GM19324 (cell line): ENCODE measurements around the gene OR51A2.
"Not testable (repeated sequence)": the region's sequence is repeated elsewhere in the genome, so short reads cannot be mapped to it uniquely, and the experiment has no call there.

ENCODE experiments used
- ATAC-seq: cut with Tn5 transposase; IDR thresholded peaks from one replicate; pipeline ENCODE4 v1.9.1; 2021; ENCODE audit warnings: mild to moderate bottlenecking, moderate library complexity; ENCODE audit not compliant: unreplicated experiment, low FRiP score

The OR51A2 gene, protein sequence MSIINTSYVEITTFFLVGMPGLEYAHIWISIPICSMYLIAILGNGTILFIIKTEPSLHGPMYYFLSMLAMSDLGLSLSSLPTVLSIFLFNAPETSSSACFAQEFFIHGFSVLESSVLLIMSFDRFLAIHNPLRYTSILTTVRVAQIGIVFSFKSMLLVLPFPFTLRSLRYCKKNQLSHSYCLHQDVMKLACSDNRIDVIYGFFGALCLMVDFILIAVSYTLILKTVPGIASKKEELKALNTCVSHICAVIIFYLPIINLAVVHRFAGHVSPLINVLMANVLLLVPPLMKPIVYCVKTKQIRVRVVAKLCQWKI

DNA sequence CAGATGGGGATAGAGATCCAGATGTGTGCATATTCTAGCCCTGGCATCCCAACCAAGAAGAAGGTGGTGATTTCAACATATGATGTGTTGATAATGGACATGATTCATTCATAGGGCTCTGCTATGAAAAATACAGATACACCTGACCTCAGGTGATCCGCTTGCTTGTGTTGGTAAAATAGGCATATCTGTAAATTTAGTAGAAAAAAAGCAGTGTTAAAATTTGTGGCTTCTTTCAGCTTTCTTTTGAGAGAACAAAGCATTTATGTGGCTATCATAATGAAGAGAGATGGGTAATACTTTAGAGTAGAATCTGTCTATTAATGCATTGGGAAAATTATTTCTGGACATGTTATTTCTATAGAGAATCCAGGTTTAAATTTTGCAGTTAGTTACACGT lies at the start of gene OR51A2:
Gene OR51A2 (minus strand): TSS at position 101 of the 400 bp plus-strand sequence. CDS start 0 bp downstream, at position 101.
- ATAC-seq: not testable (repeated sequence)

DNA sequence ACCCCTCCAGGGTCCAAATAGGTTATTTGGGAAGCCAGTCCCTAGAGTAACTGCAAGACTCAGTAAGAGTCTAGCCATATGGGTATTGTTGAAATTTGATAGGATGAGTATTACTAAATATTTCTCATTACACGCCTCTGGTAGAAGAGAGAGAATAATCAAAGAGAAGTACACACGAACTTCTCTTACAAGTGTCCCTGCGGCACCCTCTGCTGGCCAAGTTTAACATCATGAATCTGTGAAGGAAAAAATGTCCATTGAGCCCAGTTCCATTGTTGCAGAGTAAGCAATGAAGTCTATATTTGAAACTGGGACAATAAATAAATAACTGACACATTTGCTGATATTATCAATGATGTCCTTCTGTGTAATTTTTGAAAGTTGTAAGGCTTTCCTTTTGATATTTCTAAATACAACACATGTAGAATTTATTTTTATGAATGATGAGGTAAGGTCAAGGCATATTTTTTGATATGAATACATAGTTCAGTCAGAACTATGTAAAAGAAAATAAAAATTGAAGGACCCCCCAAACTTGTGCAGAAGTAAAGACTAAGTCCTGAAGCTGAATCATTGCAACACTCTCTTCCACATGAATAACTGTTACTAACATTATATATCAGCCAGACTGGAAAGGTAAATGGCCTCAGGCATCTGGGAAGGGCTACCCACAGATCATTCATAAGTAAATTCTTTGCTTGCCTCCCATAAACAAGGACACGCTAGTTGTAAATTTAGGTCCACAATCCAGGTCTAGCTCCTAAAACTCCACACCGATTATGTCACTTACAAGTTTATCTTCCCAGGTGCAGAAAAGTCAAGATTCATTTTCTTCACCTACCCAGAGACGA lies 49.1 kb upstream of the OR51A2 start:
- ATAC-seq: no peak

DNA sequence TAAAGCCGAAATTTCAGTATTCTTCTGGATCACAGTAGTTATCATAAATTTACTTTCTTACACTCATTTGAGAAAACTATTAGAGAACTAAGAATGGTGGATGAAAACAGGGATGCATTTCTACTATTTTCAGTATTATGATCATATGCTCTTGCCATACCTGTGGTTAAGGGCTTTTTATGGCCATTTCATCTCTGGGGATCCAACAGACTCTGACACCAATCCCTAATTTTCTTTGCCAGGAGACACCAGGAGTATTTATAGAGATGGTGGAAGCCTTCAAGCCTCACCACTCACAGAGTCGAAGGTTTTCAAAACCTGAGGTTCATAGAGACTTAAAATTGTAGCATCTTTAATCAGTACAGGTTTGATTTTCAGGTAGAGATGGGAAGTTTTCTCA lies 39.0 kb upstream of the OR51A2 start, which contains the start of gene OR51L1:
Gene OR51L1 (plus strand): TSS at position 301 of the 400 bp plus-strand sequence. CDS start 4,132 bp downstream, outside the sequence.
- ATAC-seq: no peak

DNA sequence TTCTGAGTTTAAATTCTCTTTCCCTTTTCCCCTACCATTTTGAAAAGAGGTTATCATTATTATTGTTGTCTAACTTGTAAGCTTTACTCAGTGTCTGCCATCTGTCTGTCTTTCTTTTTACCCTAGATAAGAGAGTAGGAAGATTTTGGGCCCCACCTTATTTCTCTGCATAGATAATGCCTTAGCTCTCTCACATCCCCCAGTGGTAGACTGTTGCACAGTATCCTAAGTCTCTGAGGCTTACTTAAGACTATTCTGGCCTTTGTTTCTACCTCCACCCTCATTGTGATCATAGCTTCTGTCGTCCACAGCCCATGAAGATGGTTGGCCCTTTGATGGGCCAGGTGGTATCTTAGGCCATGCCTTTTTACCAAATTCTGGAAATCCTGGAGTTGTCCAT lies 35.5 kb upstream of the OR51A2 start:
- ATAC-seq: no peak

DNA sequence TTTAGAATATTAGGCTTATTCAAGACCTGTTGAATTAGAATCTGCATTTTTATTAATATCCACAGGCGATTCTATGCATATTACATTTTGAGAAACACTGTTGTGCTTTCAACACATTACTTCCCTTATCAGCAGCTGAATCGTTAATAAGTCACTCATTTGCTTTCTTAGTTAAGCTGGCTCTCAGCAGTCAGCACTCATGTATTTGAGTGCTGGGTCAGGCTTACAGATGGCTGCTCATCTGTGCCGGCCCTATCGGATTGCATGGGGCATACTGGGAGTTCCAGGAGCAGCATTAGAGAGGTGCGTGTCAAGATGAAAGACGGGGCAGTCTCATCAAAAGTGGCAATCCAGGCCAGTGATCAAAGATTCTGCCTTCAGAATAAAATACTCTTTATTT lies 28.3 kb upstream of the OR51A2 start:
- ATAC-seq: no peak

DNA sequence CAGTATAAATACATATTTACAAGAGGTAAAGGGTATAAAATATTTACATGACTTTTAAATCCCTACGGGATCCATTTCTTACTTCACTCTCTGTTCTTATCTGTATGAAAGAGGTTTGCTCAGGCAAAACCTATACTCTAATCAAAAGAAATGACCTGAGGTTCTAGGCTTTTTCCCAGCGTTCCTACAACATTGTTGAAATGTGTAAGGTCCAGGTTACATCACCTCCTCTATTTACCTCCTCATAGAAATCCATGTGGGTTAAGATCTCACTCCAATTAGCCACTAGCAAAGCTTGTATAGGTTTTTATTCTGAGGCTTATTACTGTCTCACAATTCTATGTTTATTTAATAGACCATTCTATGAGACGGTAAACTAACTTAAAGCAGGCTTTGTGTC lies 27.2 kb upstream of the OR51A2 start:
- no peak for ATAC-seq

DNA sequence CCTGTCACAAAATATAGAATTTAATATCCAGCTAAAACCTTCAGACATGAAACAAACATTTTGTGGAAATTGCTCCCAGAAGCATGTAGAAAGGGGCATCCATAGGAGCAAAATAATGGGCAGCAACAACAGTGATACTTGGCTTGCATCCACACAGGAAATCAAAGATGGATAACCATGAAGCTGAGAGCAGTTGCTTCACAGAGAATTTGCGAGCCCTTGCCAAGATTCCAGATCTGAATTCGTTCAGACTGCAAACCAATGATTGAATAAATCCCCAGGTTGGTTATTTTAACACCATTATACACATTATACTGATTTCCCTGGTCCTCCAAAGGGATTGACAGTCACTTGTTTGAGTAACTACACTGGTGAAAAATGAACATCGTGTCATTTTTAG lies 23.5 kb upstream of the OR51A2 start:
- ATAC-seq: no peak

DNA sequence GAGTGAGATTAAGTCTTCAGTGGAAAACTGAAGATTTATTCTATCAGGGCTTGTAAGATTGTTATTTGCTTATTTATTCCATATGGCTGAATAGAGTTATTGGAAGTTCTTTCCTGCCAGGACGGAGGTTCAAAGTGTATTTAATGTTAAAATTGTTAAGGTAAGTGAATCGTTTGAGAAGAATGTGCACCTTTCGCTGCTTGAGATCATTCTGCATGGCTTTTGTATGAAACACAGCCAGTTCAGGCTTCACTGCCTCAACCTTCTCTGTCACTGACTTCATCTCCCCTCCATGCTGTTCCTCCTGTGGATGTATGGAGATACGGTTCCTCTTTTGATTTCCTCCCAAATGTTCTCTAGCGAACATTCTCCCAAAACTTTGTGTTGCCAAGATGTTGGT lies 19.9 kb upstream of the OR51A2 start:
- ATAC-seq: no peak

DNA sequence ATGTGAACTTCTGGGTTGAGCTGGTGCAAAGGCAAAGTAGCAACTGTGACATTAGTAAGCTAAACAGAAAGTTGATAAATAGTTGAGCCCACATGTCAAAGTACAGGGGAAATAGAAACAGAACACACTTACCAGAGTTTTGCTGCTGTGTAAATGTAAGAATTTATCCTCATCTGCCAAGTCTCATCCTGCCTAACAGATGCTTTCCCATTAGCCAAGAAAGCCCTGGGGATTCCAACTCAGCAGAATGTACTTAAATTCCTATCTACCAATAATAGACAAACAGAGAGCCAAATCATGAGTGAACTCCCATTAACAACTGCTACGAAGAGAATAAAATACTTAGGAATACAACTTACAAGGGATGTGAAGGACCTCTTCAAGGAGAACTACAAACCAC lies 7.3 kb upstream of the OR51A2 start:
- no peak for ATAC-seq

DNA sequence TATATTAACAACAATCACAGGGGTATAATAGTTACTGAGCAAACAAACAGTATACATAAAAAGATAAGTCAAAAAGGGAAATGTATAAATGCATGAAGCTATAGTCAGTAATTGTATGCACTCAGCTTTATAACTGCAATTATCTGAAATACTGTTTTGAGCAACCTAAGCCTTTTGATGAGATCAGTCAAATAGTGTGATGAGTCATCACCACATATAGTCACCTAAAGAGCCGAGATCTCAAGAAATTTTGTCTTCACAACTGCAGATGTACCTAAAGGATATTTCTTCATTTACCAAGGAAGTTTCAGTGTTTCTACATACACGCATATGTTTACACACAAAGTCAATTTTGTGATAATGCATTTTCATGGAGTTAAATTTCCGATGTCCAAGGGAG lies 5.4 kb upstream of the OR51A2 start:
- ATAC-seq: no peak

DNA sequence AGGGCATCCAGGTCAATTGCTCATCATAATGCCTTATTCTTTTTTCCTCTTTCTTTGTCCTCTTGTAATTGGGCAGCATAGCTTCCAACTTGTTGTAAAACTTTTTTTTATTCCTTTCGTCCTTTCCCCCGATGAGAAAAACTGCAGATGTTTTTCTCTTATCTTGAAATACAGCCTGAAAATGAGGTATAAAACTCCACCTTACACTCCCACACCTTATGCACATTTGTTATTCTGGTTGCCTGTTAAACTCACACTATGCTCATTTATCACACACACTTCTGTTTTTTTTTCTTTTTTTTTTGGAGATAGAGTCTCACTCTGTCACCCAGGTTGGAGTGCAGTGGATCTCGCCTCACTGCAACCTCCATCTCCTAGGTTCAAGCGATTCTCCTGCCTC lies 1.9 kb upstream of the OR51A2 start:
- no peak for ATAC-seq

DNA sequence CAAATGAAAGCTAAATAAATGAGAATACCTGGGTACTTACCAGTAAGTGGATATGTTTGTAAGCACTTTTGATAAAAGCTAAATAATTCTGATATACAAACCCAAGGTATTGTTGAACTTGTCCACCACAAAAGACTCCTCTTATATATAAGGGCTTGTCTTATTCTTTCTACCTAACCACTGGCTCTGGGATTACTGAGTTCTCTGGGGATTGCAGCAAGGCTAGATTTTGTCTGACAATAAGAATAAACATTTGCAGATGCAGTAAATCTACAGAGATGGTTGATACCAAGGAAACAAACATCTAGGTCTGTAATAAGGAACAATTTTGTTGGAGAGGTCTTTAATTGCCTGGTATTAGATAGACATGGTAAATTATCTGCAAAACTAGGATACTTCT lies 8.0 kb downstream of the OR51A2 start, which contains the start of gene OR51A4:
Gene OR51A4 (minus strand): TSS at position 101 of the 400 bp plus-strand sequence. CDS start 505 bp downstream, outside the sequence.
- ATAC-seq: no peak

DNA sequence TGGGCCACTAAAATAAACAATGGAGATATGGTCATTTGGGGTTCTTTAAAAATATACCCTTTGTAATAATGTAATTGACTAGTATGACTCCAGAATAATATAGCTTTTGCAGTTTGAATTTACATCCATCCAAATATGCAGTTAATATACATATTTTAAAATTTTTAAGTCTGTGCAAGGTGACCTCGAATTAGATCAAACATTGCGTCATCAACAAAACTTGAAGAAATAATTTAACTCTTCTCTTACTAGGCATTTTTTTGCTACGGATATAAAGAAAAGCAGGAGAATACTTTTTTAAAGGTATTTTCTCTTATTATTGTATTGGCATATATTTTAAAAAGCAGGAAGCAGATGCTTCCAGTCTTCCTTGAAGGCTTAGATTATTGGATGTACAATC lies 18.8 kb downstream of the OR51A2 start:
- ATAC-seq: no peak

DNA sequence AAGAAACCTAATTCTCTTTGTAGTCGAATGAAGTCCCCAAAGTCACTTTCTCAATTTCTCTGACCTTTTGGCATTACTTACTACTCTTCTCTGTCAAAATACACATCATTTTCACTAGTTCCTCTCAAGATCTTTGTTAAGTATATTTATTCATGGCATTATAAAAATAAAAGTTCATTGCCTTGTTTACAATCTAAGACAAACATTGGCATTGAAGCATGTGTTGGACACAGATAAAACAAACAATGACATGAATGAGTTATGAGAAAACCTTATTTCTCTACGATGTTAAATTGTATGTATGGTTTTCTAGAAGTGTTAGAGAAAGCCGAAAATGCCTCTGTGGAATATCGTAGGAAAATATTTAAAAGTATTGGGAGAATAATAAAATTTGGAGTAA lies 22.8 kb downstream of the OR51A2 start:
- no peak for ATAC-seq

DNA sequence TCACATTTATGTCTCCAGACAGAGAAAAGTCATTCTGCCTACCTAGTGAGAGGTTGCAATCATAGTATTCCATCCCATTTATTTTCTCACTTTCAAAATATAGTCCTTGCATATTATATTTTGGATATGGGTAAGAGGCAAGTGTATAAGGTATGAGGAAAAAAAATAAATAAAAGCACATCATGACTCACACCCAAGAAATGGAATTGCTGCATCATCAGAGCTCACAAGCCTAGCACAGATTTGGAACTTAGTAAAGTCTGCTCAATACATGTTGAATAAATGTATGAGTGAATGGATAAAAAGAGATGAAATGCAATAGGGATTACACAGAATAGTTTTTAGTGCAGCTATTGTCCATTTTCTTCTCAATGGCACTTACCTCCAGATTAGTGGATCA lies 28.9 kb downstream of the OR51A2 start:
- no peak for ATAC-seq

DNA sequence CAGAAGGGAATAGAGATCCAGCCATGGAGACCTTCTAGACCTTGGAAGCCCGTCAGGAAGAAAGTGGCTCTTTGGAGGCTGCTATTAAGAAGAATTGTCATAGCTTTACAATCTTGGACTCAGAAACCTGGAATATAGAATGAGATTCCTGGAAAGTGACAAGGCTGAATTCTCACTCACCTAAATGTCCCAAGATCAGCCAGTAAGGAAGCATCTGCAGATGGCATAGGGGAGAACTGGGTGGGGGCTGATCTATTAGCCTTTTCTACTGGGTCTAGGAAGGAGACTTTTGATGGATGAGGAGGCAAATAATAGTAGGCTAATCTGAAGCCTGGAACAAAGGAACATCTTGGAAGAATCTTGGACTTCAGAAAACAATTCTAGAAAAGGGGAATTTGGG lies 31.3 kb downstream of the OR51A2 start, which contains the start of gene OR51G1:
Gene OR51G1 (minus strand): TSS at position 101 of the 400 bp plus-strand sequence. CDS start 0 bp downstream, at position 101.
- ATAC-seq: no peak

DNA sequence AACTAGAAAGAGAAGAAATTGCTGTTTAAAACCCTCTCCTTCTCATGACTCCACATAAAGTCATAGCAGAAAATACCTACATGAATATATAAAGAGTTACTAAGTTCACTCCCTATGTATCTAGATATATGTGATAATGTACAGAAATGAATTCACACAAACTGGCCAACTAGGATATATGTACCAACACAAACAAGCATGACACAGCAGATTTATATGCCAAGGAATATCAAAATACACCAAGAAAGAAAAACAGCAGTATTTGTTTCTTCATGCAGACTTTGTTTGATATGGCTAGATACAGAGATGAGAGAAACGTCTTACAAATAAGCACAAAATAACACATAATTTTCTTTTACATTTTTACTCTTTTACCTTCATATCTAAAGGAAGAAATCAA lies 33.2 kb downstream of the OR51A2 start:
- no peak for ATAC-seq

DNA sequence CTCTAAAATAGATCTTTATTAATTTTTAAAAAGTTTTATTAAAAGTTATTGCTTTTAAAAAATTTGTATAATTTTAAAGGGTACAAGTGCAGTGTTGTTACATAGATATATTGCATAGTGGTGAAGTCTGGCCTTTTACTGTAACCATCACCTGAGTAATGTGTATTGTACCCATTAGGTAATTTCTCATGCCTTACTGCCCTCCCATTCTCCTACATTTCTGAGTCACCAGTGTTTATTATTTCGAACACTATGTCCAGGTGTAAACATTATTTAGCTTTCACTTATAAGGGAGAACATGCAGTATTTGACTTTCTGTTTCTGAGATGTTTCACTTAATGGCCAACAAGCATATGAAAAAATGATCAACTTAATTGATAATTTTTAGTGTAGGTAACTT lies 33.7 kb downstream of the OR51A2 start:
- no peak for ATAC-seq

DNA sequence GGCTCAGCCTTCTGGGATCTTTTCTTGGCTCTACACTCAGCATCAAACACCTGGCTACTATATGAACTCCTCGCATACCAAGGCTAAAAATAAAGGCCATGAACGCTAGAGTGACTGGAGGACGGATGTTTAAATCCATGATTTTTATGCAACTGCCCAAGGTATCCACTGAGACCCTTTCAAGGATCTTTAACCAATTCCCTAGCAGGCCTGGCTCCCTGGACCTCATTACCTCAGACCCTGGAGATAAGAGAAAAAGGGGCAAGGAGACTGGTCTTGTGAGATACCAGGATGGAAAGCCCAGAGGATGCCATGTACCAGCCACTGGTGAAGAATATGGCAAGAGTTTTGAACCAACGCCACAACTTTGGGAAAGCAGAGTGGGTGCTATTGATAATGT lies 36.3 kb downstream of the OR51A2 start, which contains the start of gene OR51G2:
Gene OR51G2 (minus strand): TSS at position 101 of the 400 bp plus-strand sequence. CDS start 3,687 bp downstream, outside the sequence.
- ATAC-seq: no peak

DNA sequence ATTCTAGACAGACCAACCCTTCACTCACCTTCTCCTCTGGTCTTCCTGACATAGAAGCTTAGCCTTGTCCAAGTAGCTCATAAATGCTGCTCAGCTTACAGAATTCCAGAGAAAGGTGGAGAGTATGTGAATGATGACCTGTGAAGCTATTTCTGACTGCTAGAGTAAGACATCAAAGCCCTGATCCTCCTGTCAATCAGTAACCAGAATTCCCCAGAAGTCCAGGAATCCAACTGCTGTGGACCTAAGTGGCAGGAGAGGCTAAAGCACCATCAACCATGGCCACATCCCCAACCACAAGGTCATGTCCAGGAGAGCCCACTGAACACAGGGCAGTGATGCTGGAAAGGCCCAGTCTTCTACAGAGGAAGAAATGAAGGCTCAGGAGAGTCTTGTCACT lies 38.9 kb downstream of the OR51A2 start:
- no peak for ATAC-seq
